Measurements from ENCODE around the gene ARNT2.

Gene ARNT2

DNA sequence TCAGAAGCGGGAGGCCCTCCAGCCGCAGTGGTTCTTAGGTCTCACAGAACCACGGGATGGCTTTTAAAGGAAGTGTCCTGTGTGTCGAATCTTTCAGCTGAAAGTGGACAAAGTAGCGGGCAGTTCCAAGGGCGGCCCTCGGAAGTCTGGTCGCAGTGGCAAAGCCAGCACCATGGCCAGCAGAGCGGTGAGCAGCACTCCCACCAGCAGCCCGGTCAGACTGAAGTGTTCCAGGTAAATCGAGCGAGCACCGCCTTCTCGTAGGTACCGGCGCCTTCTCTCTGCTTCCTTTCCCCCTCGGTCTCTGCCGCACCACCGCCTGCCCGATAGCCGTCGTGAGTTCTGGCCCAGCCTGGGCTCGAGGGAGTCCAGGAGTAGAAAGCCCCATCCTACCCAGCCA, 187.3 kb downstream of the ARNT2 start:
- POLR2A ChIA-PET, result no interaction called here
- CTCF ChIA-PET, result no interaction called here
- DNase-seq (ENCODE audit: extremely low spot score), result no peak
- TF ChIP-seq, protein P1, sequence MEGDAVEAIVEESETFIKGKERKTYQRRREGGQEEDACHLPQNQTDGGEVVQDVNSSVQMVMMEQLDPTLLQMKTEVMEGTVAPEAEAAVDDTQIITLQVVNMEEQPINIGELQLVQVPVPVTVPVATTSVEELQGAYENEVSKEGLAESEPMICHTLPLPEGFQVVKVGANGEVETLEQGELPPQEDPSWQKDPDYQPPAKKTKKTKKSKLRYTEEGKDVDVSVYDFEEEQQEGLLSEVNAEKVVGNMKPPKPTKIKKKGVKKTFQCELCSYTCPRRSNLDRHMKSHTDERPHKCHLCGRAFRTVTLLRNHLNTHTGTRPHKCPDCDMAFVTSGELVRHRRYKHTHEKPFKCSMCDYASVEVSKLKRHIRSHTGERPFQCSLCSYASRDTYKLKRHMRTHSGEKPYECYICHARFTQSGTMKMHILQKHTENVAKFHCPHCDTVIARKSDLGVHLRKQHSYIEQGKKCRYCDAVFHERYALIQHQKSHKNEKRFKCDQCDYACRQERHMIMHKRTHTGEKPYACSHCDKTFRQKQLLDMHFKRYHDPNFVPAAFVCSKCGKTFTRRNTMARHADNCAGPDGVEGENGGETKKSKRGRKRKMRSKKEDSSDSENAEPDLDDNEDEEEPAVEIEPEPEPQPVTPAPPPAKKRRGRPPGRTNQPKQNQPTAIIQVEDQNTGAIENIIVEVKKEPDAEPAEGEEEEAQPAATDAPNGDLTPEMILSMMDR (IDR thresholded peaks at IDR 0.05; ENCODE audit: control extremely low read depth, extremely low read depth, low read depth, missing control alignments), result no peak

DNA sequence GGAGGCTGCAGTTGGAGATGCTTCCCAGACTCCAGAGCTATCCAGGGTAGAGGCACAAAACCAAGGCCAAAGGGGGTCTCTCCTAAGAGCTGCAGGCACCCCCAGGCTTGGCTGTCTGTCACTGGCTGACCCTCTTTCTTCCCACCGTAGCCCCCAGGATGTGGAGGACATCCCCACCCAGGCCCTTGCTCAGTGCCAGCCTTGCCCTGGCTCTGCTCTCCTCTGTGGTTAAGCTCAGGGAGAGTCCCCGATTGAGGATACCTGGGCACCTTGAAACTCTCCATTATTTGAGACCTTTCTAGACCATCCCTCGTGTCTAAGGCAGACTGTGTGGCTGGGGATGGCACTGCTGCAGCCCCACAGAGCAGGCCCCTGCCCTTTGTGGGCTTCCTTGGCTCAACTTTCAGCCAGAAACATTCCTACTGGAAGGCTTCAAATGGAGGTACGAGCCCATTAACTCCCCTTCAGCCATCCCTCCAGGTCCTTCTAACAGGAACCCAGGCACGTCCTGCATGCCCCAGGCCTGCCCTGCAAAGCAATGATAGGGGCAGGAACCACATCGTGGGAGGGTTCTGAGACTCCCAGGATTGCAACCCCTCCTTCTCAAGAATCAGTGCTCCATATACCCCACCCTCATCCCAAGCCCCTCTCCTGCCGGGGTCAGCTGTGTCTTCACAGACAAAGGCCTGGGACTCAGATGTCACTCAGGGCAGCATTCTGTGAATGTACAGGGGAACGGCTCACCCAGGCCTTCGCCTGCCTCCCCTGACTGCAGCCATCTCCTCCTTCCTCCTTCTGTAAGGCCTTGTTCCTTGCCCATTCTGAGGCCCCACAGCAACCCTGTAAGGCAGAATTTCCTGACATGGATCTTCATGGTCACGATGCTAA, 188.0 kb downstream of the ARNT2 start:
- ChIA-PET CTCF (no interaction called here), POLR2A (no interaction called here)
- no peak for DNase-seq (ENCODE audit: extremely low spot score)
- TF ChIP-seq, protein P1 (IDR thresholded peaks at IDR 0.05; ENCODE audit: control extremely low read depth, extremely low read depth, low read depth, missing control alignments), result no peak

DNA sequence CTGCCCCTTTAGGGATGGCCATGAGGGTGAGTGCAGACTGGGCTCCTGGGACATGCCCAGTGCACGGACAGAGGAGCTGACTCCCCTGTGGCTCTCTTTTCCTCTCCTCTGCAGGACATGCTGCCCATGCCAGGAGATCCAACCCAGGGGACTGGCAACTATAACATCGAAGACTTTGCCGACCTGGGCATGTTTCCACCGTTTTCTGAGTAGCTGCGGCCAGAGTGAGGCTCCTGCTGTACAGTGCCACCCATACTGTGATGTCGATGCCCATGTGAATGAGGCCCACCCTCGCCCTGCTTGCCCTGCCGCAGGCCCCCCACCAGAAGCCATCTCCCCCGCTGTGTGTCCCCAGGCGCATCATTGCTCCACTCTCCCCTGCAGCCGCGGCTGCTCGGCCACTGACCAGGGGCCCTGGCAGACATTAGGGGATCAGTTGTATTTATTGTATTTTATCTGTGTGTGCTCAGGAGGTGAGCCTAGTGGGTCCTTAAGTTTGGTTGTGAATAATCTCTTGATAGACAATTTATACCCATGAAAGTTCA, 189.4 kb downstream of the ARNT2 start:
- DNase-seq (ENCODE audit: extremely low spot score), result no peak
- POLR2A ChIA-PET, result no interaction called here
- CTCF ChIA-PET, result no interaction called here
- TF ChIP-seq, protein P1 (IDR thresholded peaks at IDR 0.05; ENCODE audit: control extremely low read depth, extremely low read depth, low read depth, missing control alignments), result no peak

DNA sequence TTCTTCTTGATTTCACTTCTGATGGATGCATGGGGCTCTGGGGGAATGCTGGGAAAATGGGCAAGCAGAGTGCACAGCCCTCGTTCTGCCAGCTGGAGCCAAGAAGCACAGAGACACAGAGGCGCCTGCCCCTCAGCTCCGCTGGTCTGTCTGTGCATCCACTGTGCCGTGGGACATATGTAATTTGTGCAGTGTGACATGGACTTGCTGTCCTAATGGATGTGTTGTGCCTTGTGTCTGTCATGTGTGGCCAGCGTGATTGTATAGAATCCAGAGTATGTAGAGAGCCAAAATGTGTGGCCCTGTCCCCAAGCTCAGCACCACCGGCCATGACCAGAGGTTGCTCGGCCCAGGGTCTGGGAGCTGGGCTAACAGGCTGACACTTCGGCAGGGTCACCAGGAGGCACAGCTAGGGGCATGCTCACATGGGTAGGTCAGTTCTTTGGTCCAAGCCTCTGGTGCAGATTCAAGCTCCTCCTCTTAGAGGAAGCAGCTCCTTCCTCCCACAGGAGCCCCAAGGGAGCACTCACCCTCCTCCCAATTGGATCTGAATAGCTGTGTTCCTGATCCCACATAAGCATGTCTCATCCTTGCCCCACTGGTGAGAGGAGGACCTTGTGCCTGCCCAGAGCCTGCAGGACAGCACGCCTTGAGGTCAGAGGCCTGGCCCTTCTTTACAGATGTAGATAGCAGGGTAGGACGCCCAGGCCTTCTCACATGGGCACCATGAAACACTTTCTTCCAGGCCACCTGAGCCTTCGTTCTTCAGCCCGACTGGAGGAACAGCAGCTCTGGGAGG, 190.1 kb downstream of the ARNT2 start:
- TF ChIP-seq, protein P1 (IDR thresholded peaks at IDR 0.05; ENCODE audit: control extremely low read depth, extremely low read depth, low read depth, missing control alignments), result no peak
- CTCF ChIA-PET, result interaction anchor here (0.9 kb wide), 1 partner anchor 8 kb away, joined by 3 read pairs; no protein-coding TSS in a partner anchor
- POLR2A ChIA-PET, result no interaction called here
- DNase-seq (ENCODE audit: extremely low spot score), result no peak

DNA sequence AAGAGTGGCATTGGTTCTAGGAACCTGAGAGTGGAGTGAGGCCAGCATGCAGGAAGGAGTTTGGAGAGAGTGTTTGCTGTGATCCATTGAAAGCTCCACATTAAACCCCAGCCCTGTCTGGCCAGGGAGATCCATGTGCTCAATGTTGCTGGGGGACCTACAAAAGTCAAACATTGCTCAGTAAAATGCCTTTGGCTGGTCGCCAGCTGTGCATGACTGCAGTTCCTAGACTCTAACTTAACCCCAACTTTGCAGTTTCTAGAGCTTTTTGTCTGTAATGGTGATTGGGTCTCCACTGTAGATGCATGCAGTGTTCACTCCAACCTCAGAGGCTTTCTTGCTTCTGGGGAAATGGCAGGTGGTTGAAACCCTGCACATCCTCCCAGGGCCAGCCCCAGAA, 191.2 kb downstream of the ARNT2 start:
- POLR2A ChIA-PET, result no interaction called here
- CTCF ChIA-PET, result interaction anchor here (0.9 kb wide), 1 partner anchor 9 kb away, joined by 3 read pairs; no protein-coding TSS in a partner anchor
- TF ChIP-seq, protein P1 (IDR thresholded peaks at IDR 0.05; ENCODE audit: control extremely low read depth, extremely low read depth, low read depth, missing control alignments), result no peak
- no peak for DNase-seq (ENCODE audit: extremely low spot score)

DNA sequence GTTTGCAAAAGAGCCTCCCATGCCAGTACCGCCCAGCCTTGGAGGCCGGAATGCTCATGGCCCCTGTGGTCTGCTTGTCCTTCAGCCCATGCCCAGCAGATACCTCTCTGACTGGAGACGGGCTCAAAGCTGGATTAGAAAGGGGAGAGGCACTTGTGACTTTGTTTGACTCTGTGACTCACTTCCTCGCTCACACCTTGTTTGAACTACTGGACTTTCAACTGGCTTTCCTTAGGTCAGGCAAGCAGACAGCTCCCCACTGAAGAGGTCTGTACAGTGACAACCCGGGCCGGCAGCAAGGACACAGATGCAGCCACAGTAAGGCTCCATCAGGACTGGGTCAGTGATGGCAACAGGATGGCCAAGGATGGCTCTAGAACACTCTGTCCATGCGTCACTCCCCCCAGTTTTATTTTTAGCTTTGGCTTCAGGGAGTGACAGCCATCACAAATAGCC, 192.4 kb downstream of the ARNT2 start:
- TF ChIP-seq, protein P1 (IDR thresholded peaks at IDR 0.05; ENCODE audit: control extremely low read depth, extremely low read depth, low read depth, missing control alignments), result no peak
- DNase-seq (ENCODE audit: extremely low spot score), result no peak
- CTCF ChIA-PET, result interaction anchor here (2.4 kb wide), 1 partner anchor 10 kb away, joined by 7 read pairs; no protein-coding TSS in a partner anchor
- POLR2A ChIA-PET, result no interaction called here
